NCI-H82 treated with DMSO at 0.1 percent for 48 hours (cell line): ENCODE measurements around the gene GNG2.

Experiments used
- DNase-seq: peaks from one replicate; lab custom pipeline; 2025; ENCODE audit not compliant: unreplicated experiment; lab: John Stamatoyannopoulos, UW

The GNG2 gene

GRCh38 chr14:52015411-52016030, 155.1 kb downstream of the GNG2 start:
- no peak for DNase-seq

DNA sequence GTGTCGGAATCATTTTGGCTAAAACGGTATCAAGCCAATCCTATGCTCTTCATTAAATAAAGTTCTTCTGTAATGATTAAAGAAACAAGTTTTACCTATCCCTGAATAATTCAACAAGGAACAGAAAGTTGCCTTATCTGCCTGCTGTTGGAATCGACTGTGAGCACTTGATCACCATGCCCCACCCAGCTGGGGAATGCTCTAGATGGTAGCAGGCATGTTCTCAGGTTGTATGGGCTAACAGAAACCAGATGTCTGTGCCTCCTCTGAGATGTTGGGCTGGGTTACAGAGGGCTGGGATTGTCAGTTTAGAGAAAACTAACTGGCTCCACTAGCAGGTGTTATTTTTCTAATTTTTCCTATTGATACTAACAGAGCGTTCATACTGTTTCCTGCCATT, 157.8 kb downstream of the GNG2 start:
- DNase-seq: no peak

- no peak for DNase-seq
Observed at GRCh38 chr14:52018970-52019369, 158.6 kb downstream of the GNG2 start.
